DMS 273 (cell line): Measurements from ENCODE around the gene PLCB4.

Source experiments
- DNase-seq: peaks from one replicate; lab custom pipeline; 2025; ENCODE audit not compliant: unreplicated experiment; lab: John Stamatoyannopoulos, UW

The PLCB4 gene

GRCh38 chr20:9212735-9213134 is 143.8 kb downstream of the PLCB4 start:
- DNase-seq, result no peak

GRCh38 chr20:9214685-9215084 is 145.8 kb downstream of the PLCB4 start:
- DNase-seq, result no peak

- DNase-seq, result peak; percentile 42
Observed at GRCh38 chr20:9215539-9215938, 146.7 kb downstream of the PLCB4 start.

- no peak for DNase-seq
Observed at GRCh38 chr20:9218531-9218961, 149.7 kb downstream of the PLCB4 start.

GRCh38 chr20:9220874-9221547 is 152.1 kb downstream of the PLCB4 start:
- DNase-seq, result no peak

- DNase-seq, result no peak
Observed at GRCh38 chr20:9223296-9223695, 154.4 kb downstream of the PLCB4 start.

GRCh38 chr20:9225879-9226278 is 157.0 kb downstream of the PLCB4 start:
- no peak for DNase-seq

GRCh38 chr20:9227896-9228615 is 159.2 kb downstream of the PLCB4 start:
- DNase-seq, result no peak

GRCh38 chr20:9228774-9229450 is 160.0 kb downstream of the PLCB4 start:
- no peak for DNase-seq

- no peak for DNase-seq
Observed at GRCh38 chr20:9230406-9230805, 161.5 kb downstream of the PLCB4 start.

- no peak for DNase-seq
Observed at GRCh38 chr20:9233804-9234203, 164.9 kb downstream of the PLCB4 start.

GRCh38 chr20:9235518-9235917 is 166.6 kb downstream of the PLCB4 start:
- no peak for DNase-seq

- DNase-seq, result no peak
Observed at GRCh38 chr20:9236458-9236857, 167.6 kb downstream of the PLCB4 start.

- DNase-seq, result no peak
Observed at GRCh38 chr20:9241232-9241692, 172.4 kb downstream of the PLCB4 start.

GRCh38 chr20:9241721-9242427 is 173.0 kb downstream of the PLCB4 start:
- no peak for DNase-seq

- DNase-seq, result no peak
Observed at GRCh38 chr20:9243986-9244385, 175.1 kb downstream of the PLCB4 start.

GRCh38 chr20:9244811-9245210 is 175.9 kb downstream of the PLCB4 start:
- no peak for DNase-seq

GRCh38 chr20:9246731-9247130 is 177.8 kb downstream of the PLCB4 start:
- DNase-seq, result no peak

GRCh38 chr20:9250511-9250910 is 181.6 kb downstream of the PLCB4 start:
- no peak for DNase-seq

- DNase-seq, result no peak
Observed at GRCh38 chr20:9253006-9253539, 184.2 kb downstream of the PLCB4 start.

GRCh38 chr20:9255171-9255570 is 186.3 kb downstream of the PLCB4 start:
- DNase-seq, result no peak
